ENCODE data around the gene SLC9A2. TPM values are rescaled to one million over a fixed set of nuclear protein-coding genes. Genes with fewer than 3 reads are reported as not detected.

SLC9A2 gene
- total RNA-seq, 1 donor from 2014 or later: not detected

GRCh38 chr2:102618452-102619413 lies 620 bp upstream of the SLC9A2 start:
- peak; percentile 41 for ATAC-seq

GRCh38 chr2:102620332-102620731 lies 979 bp downstream of the SLC9A2 start:
- no peak for DNase-seq (ENCODE audit: low spot score)
- no peak for ATAC-seq

More at GRCh38 chr2:102618452-102619413, 620 bp upstream of the SLC9A2 start:
- no peak for DNase-seq (ENCODE audit: low spot score)

- ATAC-seq: no peak
- DNase-seq (ENCODE audit: low spot score): no peak
Observed at GRCh38 chr2:102621630-102622029, 2.3 kb downstream of the SLC9A2 start.

GRCh38 chr2:102622646-102623045 lies 3.3 kb downstream of the SLC9A2 start:
- DNase-seq (ENCODE audit: low spot score) (no peak), ATAC-seq (no peak)

GRCh38 chr2:102630458-102630857 lies 11.1 kb downstream of the SLC9A2 start:
- ATAC-seq: no peak
- no peak for DNase-seq (ENCODE audit: low spot score)

GRCh38 chr2:102632380-102633175 lies 13.2 kb downstream of the SLC9A2 start:
- no peak for ATAC-seq

GRCh38 chr2:102634831-102635241 lies 15.5 kb downstream of the SLC9A2 start:
- no peak for ATAC-seq
- no peak for DNase-seq (ENCODE audit: low spot score)

More at GRCh38 chr2:102632380-102633175, 13.2 kb downstream of the SLC9A2 start:
- no peak for DNase-seq (ENCODE audit: low spot score)

- DNase-seq (ENCODE audit: low spot score): no peak
- ATAC-seq: no peak
Observed at GRCh38 chr2:102635317-102635716, 16.0 kb downstream of the SLC9A2 start.

GRCh38 chr2:102636283-102636907 lies 17.0 kb downstream of the SLC9A2 start:
- ATAC-seq (no peak), DNase-seq (ENCODE audit: low spot score) (no peak)

GRCh38 chr2:102637358-102637757 lies 18.0 kb downstream of the SLC9A2 start:
- DNase-seq (ENCODE audit: low spot score): no peak
- no peak for ATAC-seq

GRCh38 chr2:102639429-102639828 lies 20.1 kb downstream of the SLC9A2 start:
- ATAC-seq: no peak
- DNase-seq (ENCODE audit: low spot score): no peak

GRCh38 chr2:102652126-102652525 lies 32.8 kb downstream of the SLC9A2 start:
- no peak for ATAC-seq

GRCh38 chr2:102657770-102658169 lies 38.4 kb downstream of the SLC9A2 start:
- DNase-seq (ENCODE audit: low spot score) (no peak), ATAC-seq (no peak)

More at GRCh38 chr2:102652126-102652525, 32.8 kb downstream of the SLC9A2 start:
- no peak for DNase-seq (ENCODE audit: low spot score)

GRCh38 chr2:102660070-102660469 lies 40.7 kb downstream of the SLC9A2 start:
- no peak for ATAC-seq
- DNase-seq (ENCODE audit: low spot score): no peak

- no peak for DNase-seq (ENCODE audit: low spot score)
Observed at GRCh38 chr2:102660574-102660973, 41.2 kb downstream of the SLC9A2 start.

GRCh38 chr2:102661846-102662245 lies 42.5 kb downstream of the SLC9A2 start:
- DNase-seq (ENCODE audit: low spot score): no peak
- ATAC-seq: no peak

More at GRCh38 chr2:102660574-102660973, 41.2 kb downstream of the SLC9A2 start:
- ATAC-seq: no peak

- ATAC-seq (no peak), DNase-seq (ENCODE audit: low spot score) (no peak)
Observed at GRCh38 chr2:102662833-102663232, 43.5 kb downstream of the SLC9A2 start.

GRCh38 chr2:102663381-102663780 lies 44.0 kb downstream of the SLC9A2 start:
- no peak for ATAC-seq

GRCh38 chr2:102664471-102664909 lies 45.1 kb downstream of the SLC9A2 start:
- ATAC-seq (no peak), DNase-seq (ENCODE audit: low spot score) (no peak)

More at GRCh38 chr2:102663381-102663780, 44.0 kb downstream of the SLC9A2 start:
- no peak for DNase-seq (ENCODE audit: low spot score)

GRCh38 chr2:102667072-102667471 lies 47.7 kb downstream of the SLC9A2 start:
- DNase-seq (ENCODE audit: low spot score): no peak
- ATAC-seq: no peak

- no peak for DNase-seq (ENCODE audit: low spot score)
- no peak for ATAC-seq
Observed at GRCh38 chr2:102668171-102668570, 48.8 kb downstream of the SLC9A2 start.

All from left lobe of liver (tissue), 2 donors.